ENCODE results near the gene CLEC2L.
"Not testable (repeated sequence)": the region's sequence is repeated elsewhere in the genome, so short reads cannot be mapped to it uniquely, and the experiment has no call there.

DNA sequence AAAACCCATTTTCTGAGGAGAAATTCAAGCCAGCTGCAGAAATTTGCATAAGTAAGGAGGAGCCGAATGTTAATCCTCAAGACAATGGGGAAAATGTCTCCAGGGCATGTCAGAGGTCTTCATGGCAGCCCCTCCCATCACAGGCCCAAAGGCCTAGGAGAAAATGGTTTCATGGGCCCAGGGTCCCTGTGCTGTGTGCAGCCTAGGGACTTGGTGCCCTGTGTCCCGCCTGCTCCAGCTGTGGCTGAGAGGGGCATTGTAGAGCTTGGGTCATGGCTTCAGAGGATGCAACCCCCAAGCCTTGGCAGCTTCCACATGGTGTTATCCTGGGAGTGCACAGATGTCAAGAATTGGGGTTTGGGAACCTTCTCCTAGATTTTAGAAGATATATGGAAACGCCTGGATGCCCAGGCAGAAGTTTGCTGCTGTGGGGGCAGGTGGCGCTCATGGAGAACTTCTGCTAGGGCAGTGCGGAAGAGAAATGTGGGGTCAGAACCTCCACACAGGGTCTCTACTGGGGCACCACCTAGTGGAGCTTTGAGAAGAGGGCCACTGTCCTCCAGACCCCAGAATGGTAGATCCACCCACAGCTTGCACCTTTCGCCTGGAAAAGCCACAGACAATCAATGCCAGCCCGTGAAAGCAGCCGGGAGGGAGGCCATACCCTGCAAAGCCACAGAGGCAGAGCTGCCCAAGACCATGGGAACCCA lies 30.7 kb downstream of the CLEC2L start:
- TF ChIP-seq, protein P1, sequence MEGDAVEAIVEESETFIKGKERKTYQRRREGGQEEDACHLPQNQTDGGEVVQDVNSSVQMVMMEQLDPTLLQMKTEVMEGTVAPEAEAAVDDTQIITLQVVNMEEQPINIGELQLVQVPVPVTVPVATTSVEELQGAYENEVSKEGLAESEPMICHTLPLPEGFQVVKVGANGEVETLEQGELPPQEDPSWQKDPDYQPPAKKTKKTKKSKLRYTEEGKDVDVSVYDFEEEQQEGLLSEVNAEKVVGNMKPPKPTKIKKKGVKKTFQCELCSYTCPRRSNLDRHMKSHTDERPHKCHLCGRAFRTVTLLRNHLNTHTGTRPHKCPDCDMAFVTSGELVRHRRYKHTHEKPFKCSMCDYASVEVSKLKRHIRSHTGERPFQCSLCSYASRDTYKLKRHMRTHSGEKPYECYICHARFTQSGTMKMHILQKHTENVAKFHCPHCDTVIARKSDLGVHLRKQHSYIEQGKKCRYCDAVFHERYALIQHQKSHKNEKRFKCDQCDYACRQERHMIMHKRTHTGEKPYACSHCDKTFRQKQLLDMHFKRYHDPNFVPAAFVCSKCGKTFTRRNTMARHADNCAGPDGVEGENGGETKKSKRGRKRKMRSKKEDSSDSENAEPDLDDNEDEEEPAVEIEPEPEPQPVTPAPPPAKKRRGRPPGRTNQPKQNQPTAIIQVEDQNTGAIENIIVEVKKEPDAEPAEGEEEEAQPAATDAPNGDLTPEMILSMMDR (IDR thresholded peaks at IDR 0.05) = not testable (repeated sequence)
- not testable (repeated sequence) for TF ChIP-seq POLR2AphosphoS5 (IDR thresholded peaks at IDR 0.05)

All from prostate gland (tissue), 2 donors.